Measurements from ENCODE around the gene CC2D1B. TPM values are rescaled to one million over a fixed set of nuclear protein-coding genes. Genes with fewer than 3 reads are reported as not detected.

The CC2D1B gene
- 17.9 and 22.8 TPM in 2 replicates for total RNA-seq

GRCh38 chr1:52365746-52366516 is at the start of gene CC2D1B:
CC2D1B (minus strand) TSS chr1:52366205; CDS start chr1:52364620, 1,585 bp downstream.

GRCh38 chr1:52404116-52404974 is 38.3 kb upstream of the CC2D1B start, which contains the start of the genes ORC1 and PRPF38A:
ORC1 (minus strand) TSS chr1:52404423; CDS start chr1:52402223, 2,200 bp downstream.
PRPF38A (plus strand) TSS chr1:52404602; CDS start chr1:52404750, 148 bp downstream.

Other genes with a start within 250 kb of the CC2D1B start
- 28.3 and 36.6 TPM in 2 replicates for gene ZFYVE9, start 224.1 kb downstream of the CC2D1B start, total RNA-seq
- 1.9 and 6.7 TPM in 2 replicates for gene ORC1, start 38.2 kb upstream of the CC2D1B start, total RNA-seq
- 8.9 and 9.4 TPM in 2 replicates for gene PRPF38A, start 38.4 kb upstream of the CC2D1B start, total RNA-seq
- 16.8 and 24.8 TPM in 2 replicates for gene TUT4, start 186.9 kb upstream of the CC2D1B start, total RNA-seq
- gene GPX7, start 236.2 kb upstream of the CC2D1B start, total RNA-seq, result 16.3 and 16.7 TPM in 2 replicates